Epithelial cell of proximal tubule (primary cell): ENCODE data around the gene B4GALT4. TPM values are rescaled to one million over a fixed set of nuclear protein-coding genes. Genes with fewer than 3 reads are reported as not detected.

Experiments
- DNase-seq: peaks from one replicate; pipeline ENCODE4 v3.0.0-alpha.2; 2011; ENCODE audit warnings: low read depth
- H3K4me3 ChIP-seq: 2 replicates; pipeline ENCODE4 v1.5.1; 2011; ENCODE audit warnings: low read depth, mild to moderate bottlenecking, low read length
- CTCF ChIP-seq: conservative IDR thresholded peaks from 2 replicates; pipeline ENCODE4 v1.5.1; 2012; ENCODE audit warnings: low read depth, mild to moderate bottlenecking, low read length
- total RNA-seq: library from RNA; depleted of rRNA; stranded (reverse); fragments of >200 nt; gene quantifications from 2 replicates; pipeline ENCODE4 v1.2.3, GENCODE V29; 2015

B4GALT4 gene
- total RNA-seq, 1 donor from 2014 or later = 21.9 TPM

- H3K4me3 ChIP-seq = no peak overlapping the region
- no peak for TF ChIP-seq CTCF
- no peak for DNase-seq
These were observed 20.4 kb upstream of the B4GALT4 start for GRCh38 chr3:119261055-119261454.

GRCh38 chr3:119259821-119260220 lies 19.1 kb upstream of the B4GALT4 start:
- H3K4me3 ChIP-seq = no peak overlapping the region
- DNase-seq = no peak
- no peak for TF ChIP-seq CTCF

- no peak for DNase-seq
- no peak overlapping the region for H3K4me3 ChIP-seq
- TF ChIP-seq CTCF = no peak
These were observed 18.2 kb upstream of the B4GALT4 start for GRCh38 chr3:119258915-119259314.

- no peak overlapping the region for H3K4me3 ChIP-seq
- no peak for DNase-seq
- TF ChIP-seq CTCF = no peak
These were observed 17.2 kb upstream of the B4GALT4 start for GRCh38 chr3:119257654-119258410.

GRCh38 chr3:119257111-119257510 lies 16.4 kb upstream of the B4GALT4 start:
- no peak for DNase-seq
- H3K4me3 ChIP-seq = no peak overlapping the region
- no peak for TF ChIP-seq CTCF

GRCh38 chr3:119255214-119255613 lies 14.5 kb upstream of the B4GALT4 start:
- H3K4me3 ChIP-seq = no peak overlapping the region
- no peak for DNase-seq
- TF ChIP-seq CTCF = no peak

- no peak overlapping the region for H3K4me3 ChIP-seq
- no peak for TF ChIP-seq CTCF
These were observed 5.1 kb upstream of the B4GALT4 start for GRCh38 chr3:119245778-119246177.

More at GRCh38 chr3:119245778-119246177, 5.1 kb upstream of the B4GALT4 start:
- DNase-seq = no peak
